HPDE6-E6E7 (cell line): ENCODE results near the gene FREY1.

ENCODE experiments used
- DNase-seq: peaks from one replicate; pipeline ENCODE4 v3.0.0; 2011; ENCODE audit warnings: missing footprints; ENCODE audit errors: extremely low spot score

FREY1 gene

GRCh38 chr11:45906965-45907611 is at the start of gene FREY1:
Gene FREY1, minus strand, starts transcription at chr11:45907271. Its CDS starts 26 bp downstream, at chr11:45907245.
- DNase-seq, result no peak

- no peak for DNase-seq
Measured at GRCh38 chr11:45949992-45950407, 42.9 kb upstream of the FREY1 start.

GRCh38 chr11:45948356-45948755 is 41.3 kb upstream of the FREY1 start:
- no peak for DNase-seq

- no peak for DNase-seq
Measured at GRCh38 chr11:45947885-45948284, 40.8 kb upstream of the FREY1 start.

GRCh38 chr11:45945397-45945999 is 38.4 kb upstream of the FREY1 start:
- DNase-seq, result no peak

GRCh38 chr11:45942381-45942780 is 35.3 kb upstream of the FREY1 start:
- no peak for DNase-seq

- DNase-seq, result no peak
Measured at GRCh38 chr11:45941285-45941684, 34.2 kb upstream of the FREY1 start.

GRCh38 chr11:45939836-45940235 is 32.8 kb upstream of the FREY1 start:
- DNase-seq, result no peak

GRCh38 chr11:45937916-45938315 is 30.8 kb upstream of the FREY1 start:
- no peak for DNase-seq

GRCh38 chr11:45936511-45937054 is 29.5 kb upstream of the FREY1 start:
- DNase-seq, result no peak

- no peak for DNase-seq
Measured at GRCh38 chr11:45935349-45936064, 28.4 kb upstream of the FREY1 start.

GRCh38 chr11:45934580-45935318 is 27.7 kb upstream of the FREY1 start:
- DNase-seq, result no peak

GRCh38 chr11:45933846-45934579 is 26.9 kb upstream of the FREY1 start:
- DNase-seq, result no peak

GRCh38 chr11:45933131-45933831 is 26.2 kb upstream of the FREY1 start:
- no peak for DNase-seq

- no peak for DNase-seq
Measured at GRCh38 chr11:45932217-45932616, 25.1 kb upstream of the FREY1 start.

GRCh38 chr11:45931739-45932138 is 24.7 kb upstream of the FREY1 start:
- no peak for DNase-seq

GRCh38 chr11:45930951-45931570 is 24.0 kb upstream of the FREY1 start:
- peak; percentile 78 for DNase-seq

- no peak for DNase-seq
Measured at GRCh38 chr11:45930031-45930794, 23.1 kb upstream of the FREY1 start.

GRCh38 chr11:45929486-45930030 is 22.5 kb upstream of the FREY1 start:
- DNase-seq, result no peak
